AG09319 (cell line): ENCODE data around the gene AXL.

Experiments
- DNase-seq: peaks from one replicate; pipeline ENCODE4 v3.0.0-alpha.2; 2010; ENCODE audit warnings: low read depth; ENCODE audit errors: extremely low read depth
- CTCF ChIP-seq: IDR thresholded peaks from 2 replicates; pipeline ENCODE4 v1.5.1; 2011; ENCODE audit warnings: low read depth, mild to moderate bottlenecking, inconsistent platforms, low read length, moderate library complexity

Gene AXL

GRCh38 chr19:41217741-41218140, 1.3 kb upstream of the AXL start:
- no peak for DNase-seq
- TF ChIP-seq CTCF: no peak

GRCh38 chr19:41218249-41218614, 791 bp upstream of the AXL start:
- DNase-seq: no peak
- no peak for TF ChIP-seq CTCF

- TF ChIP-seq CTCF: no peak
- DNase-seq: no peak
These were observed 1.0 kb downstream of the AXL start for GRCh38 chr19:41219924-41220567.

- DNase-seq: no peak
- no peak for TF ChIP-seq CTCF
These were observed 1.8 kb downstream of the AXL start for GRCh38 chr19:41220811-41221210.

- no peak for TF ChIP-seq CTCF
- DNase-seq: no peak
These were observed 2.6 kb downstream of the AXL start for GRCh38 chr19:41221514-41222205.

- TF ChIP-seq CTCF: no peak
- no peak for DNase-seq
These were observed 3.2 kb downstream of the AXL start for GRCh38 chr19:41222240-41222639.

GRCh38 chr19:41223431-41224234, 4.6 kb downstream of the AXL start:
- no peak for DNase-seq
- no peak for TF ChIP-seq CTCF
